ENCODE results near the gene NTN5. TPM values are rescaled to one million over a fixed set of nuclear protein-coding genes. Genes with fewer than 3 reads are reported as not detected.

NTN5 gene
- total and polyA plus RNA-seq, 10 of the 15 experiments (the other 5 are each of a cell fraction or from before 2014, with no cell fraction given): 0.07 to 0.22 TPM; not detected in 8

DNA sequence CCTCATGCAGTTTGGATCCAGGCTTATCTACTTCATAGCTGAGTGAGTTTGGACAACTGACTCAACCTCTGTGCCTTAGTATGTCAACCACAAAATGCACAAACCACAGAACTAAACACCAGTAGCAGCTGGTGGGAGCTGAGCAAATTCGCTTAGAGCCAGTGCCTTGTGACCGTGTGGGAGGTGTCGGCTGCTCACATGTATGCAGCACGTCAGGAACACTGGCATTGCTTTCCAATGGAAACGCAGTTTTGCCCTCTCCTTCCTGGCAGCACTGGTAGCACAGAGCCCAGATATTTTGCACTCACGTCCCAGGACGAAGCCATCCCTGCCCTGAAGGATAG is 8.3 kb upstream of the NTN5 start:
- no peaks in the 10 kb centered on the region for H3K9me3 ChIP-seq (replicated peaks; ENCODE audit: control insufficient read depth, insufficient read depth, low read length)
- peaks cover 0 to 2% of the 10 kb centered on the region in 2 experiments; a peak in 2 of 4 replicates for H3K27me3 ChIP-seq (replicated peaks in 1 of 2; ENCODE audit: control insufficient read depth in 2 of 2, insufficient read depth in 2 of 2, low read length in 1 of 2)
- peaks cover 3% of the 10 kb centered on the region; the same call in 1 of the 2 replicates for H3K4me1 ChIP-seq (ENCODE audit: control insufficient read depth, insufficient read depth, low read length)
- no peaks in the 10 kb centered on the region for H4K20me1 ChIP-seq (ENCODE audit: control insufficient read depth, insufficient read depth)
- intact Hi-C loops (cut with micrococcal nuclease; ENCODE audit: unreplicated experiment) (no loop called here), in situ Hi-C loops (cut with MboI) (no loop called here)
- FAIRE-seq: no peak
- no peak for DNase-seq (ENCODE audit: low read depth, low spot score)
- ATAC-seq: peak; percentile 67
- CTCF ChIA-PET: interaction anchor here (0.7 kb wide), 1 partner anchor 448 kb away, joined by 3 read pairs; no protein-coding TSS in a partner anchor
- H3K4me2 ChIP-seq (ENCODE audit: control insufficient read depth, insufficient read depth): no peak overlapping the region
- SMC1A ChIA-PET (ENCODE audit: uncharacterized antibody, unreplicated experiment): no interaction called here
- BruUV-seq (replicated peaks): no TSS peak
- no peak overlapping the region for H3K9ac ChIP-seq (ENCODE audit: control insufficient read depth, insufficient read depth, low read length)
- TF ChIP-seq MTA2 (IDR thresholded peaks at IDR 0.05; ENCODE audit: low read depth) (peak; percentile 71; the same call in 1 of the 2 replicates), CBFB (IDR thresholded peaks at IDR 0.05; ENCODE audit: low read depth) (peak; percentile 54; the same call in 1 of the 2 replicates), BHLHE40 (IDR thresholded peaks at IDR 0.05; ENCODE audit: borderline replicate concordance in 1 of 2, low read depth in 2 of 2, low read length in 1 of 2) (peak; percentile 41 to 79; a peak in 3 of 4 replicates), IKZF1 (conservative IDR thresholded peaks at IDR 0.05) (peak; percentile 94), IKZF2 (IDR thresholded peaks at IDR 0.05) (peak; percentile 71 to 76; a peak in 2 of 4 replicates), RBBP5 (conservative IDR thresholded peaks at IDR 0.05) (no peak), EP300 (IDR thresholded peaks at IDR 0.05; ENCODE audit: borderline replicate concordance in 1 of 2, control insufficient read depth in 1 of 2, low read depth in 2 of 2, low read length in 2 of 2) (peak; percentile 37 to 42; a peak in 1 of 4 replicates), GATAD2B (conservative IDR thresholded peaks at IDR 0.05; ENCODE audit: low read depth) (peak; percentile 47), TAF1 (IDR thresholded peaks at IDR 0.05; ENCODE audit: borderline replicate concordance, low read depth, low read length) (no peak), TCF12 (IDR thresholded peaks at IDR 0.05; ENCODE audit: low read depth, low read length) (peak; percentile 73; the same call in 1 of the 2 replicates), NR2F1 (conservative IDR thresholded peaks at IDR 0.05) (0 out of 2 replicates have a peak, but pooled peaks have one; percentile 56), DPF2 (IDR thresholded peaks at IDR 0.05) (0 out of 2 replicates have a peak, but pooled peaks have one; percentile 67), RAD51 (IDR thresholded peaks at IDR 0.05) (peak; percentile 56), SMAD1 (IDR thresholded peaks at IDR 0.05; ENCODE audit: low read depth, partially characterized antibody) (no peak), PAX5 (IDR thresholded peaks at IDR 0.05; ENCODE audit: borderline replicate concordance, low read depth, low read length) (0 out of 2 replicates have a peak, but pooled peaks have one; percentile 35), RUNX3 (IDR thresholded peaks at IDR 0.05; ENCODE audit: low read length) (peak; percentile 88), SIN3A (IDR thresholded peaks at IDR 0.05; ENCODE audit: low read depth, low read length) (no peak)
- TF ChIP-seq, protein P1, sequence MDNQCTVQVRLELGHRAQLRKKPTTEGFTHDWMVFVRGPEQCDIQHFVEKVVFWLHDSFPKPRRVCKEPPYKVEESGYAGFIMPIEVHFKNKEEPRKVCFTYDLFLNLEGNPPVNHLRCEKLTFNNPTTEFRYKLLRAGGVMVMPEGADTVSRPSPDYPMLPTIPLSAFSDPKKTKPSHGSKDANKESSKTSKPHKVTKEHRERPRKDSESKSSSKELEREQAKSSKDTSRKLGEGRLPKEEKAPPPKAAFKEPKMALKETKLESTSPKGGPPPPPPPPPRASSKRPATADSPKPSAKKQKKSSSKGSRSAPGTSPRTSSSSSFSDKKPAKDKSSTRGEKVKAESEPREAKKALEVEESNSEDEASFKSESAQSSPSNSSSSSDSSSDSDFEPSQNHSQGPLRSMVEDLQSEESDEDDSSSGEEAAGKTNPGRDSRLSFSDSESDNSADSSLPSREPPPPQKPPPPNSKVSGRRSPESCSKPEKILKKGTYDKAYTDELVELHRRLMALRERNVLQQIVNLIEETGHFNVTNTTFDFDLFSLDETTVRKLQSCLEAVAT (IDR thresholded peaks at IDR 0.05): peak; percentile 72
- H3K36me3 ChIP-seq (ENCODE audit: control insufficient read depth in 2 of 2, insufficient read depth in 2 of 2, low read length in 1 of 2): no peaks in the 10 kb centered on the region
- H3K27ac ChIP-seq (ENCODE audit: control insufficient read depth, insufficient read depth): no peak overlapping the region
- H2AFZ ChIP-seq (ENCODE audit: control insufficient read depth, low read depth, low read length): no peak overlapping the region
- no peaks in the 10 kb centered on the region for H3K79me2 ChIP-seq (ENCODE audit: control insufficient read depth, insufficient read depth, low read length)
- RAD21 ChIA-PET (ENCODE audit: unreplicated experiment): no interaction called here
- WGBS (ENCODE audit: insufficient coverage, insufficient replicate concordance, low lambda C conversion rate, missing lambda C conversion rate): 14% methylated on average over 7 of the region's 7 CpGs
- POLR2A ChIA-PET: interaction anchor here (0.6 to 0.7 kb wide), 2 partner anchors 101 to 968 kb away, joined by 3 to 5 read pairs; no protein-coding TSS in a partner anchor
- no peak overlapping the region for H3K4me3 ChIP-seq

Measured in GM12878 (cell line).